HEK293 (cell line): Measurements from ENCODE around the gene DENND2C.

Source experiments
- CTCF ChIP-seq: fragments of 450-650 bp; formaldehyde crosslinking; IDR thresholded peaks from 2 replicates; pipeline ENCODE4 v1.5.1; 2016; ENCODE audit warnings: missing biosample characterization, missing genetic modification characterization
- ZNF335 ChIP-seq: fragments of 450-650 bp; formaldehyde crosslinking; conservative IDR thresholded peaks from 2 replicates; pipeline ENCODE4 v1.5.1; 2016; ENCODE audit warnings: missing biosample characterization, missing genetic modification characterization

- TF ChIP-seq ZNF335 (tag by site-specific recombination) (no peak), CTCF (tag by site-specific recombination) (no peak)
These were observed 134.4 kb downstream of the DENND2C start for GRCh38 chr1:114535401-114535800.
